Measurements from ENCODE around the gene DTNA.

The DTNA gene

DNA sequence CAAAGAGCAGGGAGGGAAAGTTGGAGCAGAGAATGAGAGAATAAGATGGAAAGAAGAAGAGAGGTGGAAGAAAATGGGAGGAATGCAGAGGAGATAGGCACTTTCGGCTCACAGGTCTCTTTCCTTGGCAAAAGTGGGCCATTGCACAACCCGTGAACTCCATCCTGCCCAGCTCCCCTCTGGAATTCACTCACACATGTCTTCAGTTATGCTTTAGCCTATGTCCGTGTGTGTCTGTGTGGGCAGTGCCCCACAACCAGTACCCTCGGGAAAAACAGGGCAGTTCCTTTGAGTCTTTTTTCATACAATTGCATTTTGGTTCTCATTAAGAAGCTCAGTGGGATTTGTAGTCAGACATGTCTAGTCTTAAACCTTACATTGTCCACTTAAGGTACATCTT lies 34.5 kb downstream of the DTNA start:
- Histone ChIP-seq H3K4me1 (ENCODE audit: insufficient read depth, low read length) (no peaks in the 10 kb centered on the region), H2AFZ (ENCODE audit: low read depth, low read length) (no peak overlapping the region), H3K27ac (ENCODE audit: low read length) (no peak overlapping the region), H3K79me2 (ENCODE audit: insufficient read depth, low read length) (no peaks in the 10 kb centered on the region), H3K27me3 (ENCODE audit: insufficient read depth, low read length, poor library complexity) (peaks cover 2% of the 10 kb centered on the region), H3K36me3 (ENCODE audit: insufficient read depth, low read length) (no peaks in the 10 kb centered on the region), H4K20me1 (ENCODE audit: insufficient read depth, low read length) (no peaks in the 10 kb centered on the region), H3K4me2 (ENCODE audit: insufficient read depth, low read length) (no peak overlapping the region), H3K9ac (ENCODE audit: low read depth, low read length) (no peak overlapping the region), H3K4me3 (ENCODE audit: low read depth in 1 of 2, low read length in 2 of 2) (no peak overlapping the region), H3K9me3 (ENCODE audit: insufficient read depth, low read length, severe bottlenecking) (no peaks in the 10 kb centered on the region)
- DNase-seq (no peak), ATAC-seq (ENCODE audit: insufficient read depth, low read depth) (no peak)
- TF ChIP-seq EZH2 (IDR thresholded peaks at IDR 0.05; ENCODE audit: borderline replicate concordance, low read depth, low read length, severe bottlenecking): no peak
- TF ChIP-seq, protein P1, sequence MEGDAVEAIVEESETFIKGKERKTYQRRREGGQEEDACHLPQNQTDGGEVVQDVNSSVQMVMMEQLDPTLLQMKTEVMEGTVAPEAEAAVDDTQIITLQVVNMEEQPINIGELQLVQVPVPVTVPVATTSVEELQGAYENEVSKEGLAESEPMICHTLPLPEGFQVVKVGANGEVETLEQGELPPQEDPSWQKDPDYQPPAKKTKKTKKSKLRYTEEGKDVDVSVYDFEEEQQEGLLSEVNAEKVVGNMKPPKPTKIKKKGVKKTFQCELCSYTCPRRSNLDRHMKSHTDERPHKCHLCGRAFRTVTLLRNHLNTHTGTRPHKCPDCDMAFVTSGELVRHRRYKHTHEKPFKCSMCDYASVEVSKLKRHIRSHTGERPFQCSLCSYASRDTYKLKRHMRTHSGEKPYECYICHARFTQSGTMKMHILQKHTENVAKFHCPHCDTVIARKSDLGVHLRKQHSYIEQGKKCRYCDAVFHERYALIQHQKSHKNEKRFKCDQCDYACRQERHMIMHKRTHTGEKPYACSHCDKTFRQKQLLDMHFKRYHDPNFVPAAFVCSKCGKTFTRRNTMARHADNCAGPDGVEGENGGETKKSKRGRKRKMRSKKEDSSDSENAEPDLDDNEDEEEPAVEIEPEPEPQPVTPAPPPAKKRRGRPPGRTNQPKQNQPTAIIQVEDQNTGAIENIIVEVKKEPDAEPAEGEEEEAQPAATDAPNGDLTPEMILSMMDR (IDR thresholded peaks at IDR 0.05; ENCODE audit: borderline replicate concordance, extremely low read depth, low read length, poor library complexity, severe bottlenecking): no peak

DNA sequence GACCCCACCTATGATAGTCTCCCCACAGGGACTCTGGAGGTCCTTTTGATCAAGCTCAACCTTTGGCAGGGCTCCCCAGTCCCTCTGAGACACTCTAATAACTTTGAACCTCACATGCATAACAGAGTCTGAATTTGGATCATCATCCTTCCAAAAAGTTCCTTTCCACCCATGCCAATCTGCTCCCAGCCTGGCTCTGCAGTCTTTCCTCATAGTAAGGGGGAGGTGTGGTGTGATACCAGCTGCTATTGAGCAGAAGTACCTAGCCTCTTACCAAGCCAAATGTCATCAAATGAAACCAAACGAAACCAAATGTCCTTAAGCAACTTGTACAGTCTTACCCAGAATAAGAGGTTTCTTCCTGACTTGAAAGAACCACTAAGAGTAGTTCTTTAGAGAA lies 36.5 kb downstream of the DTNA start:
- DNase-seq (no peak), ATAC-seq (ENCODE audit: insufficient read depth, low read depth) (no peak)
- TF ChIP-seq, protein P1 (IDR thresholded peaks at IDR 0.05; ENCODE audit: borderline replicate concordance, extremely low read depth, low read length, poor library complexity, severe bottlenecking): no peak
- no peak for TF ChIP-seq EZH2 (IDR thresholded peaks at IDR 0.05; ENCODE audit: borderline replicate concordance, low read depth, low read length, severe bottlenecking)
- Histone ChIP-seq H3K4me2 (ENCODE audit: insufficient read depth, low read length) (no peak overlapping the region), H3K4me1 (ENCODE audit: insufficient read depth, low read length) (no peaks in the 10 kb centered on the region), H2AFZ (ENCODE audit: low read depth, low read length) (no peak overlapping the region), H3K9ac (ENCODE audit: low read depth, low read length) (no peak overlapping the region), H4K20me1 (ENCODE audit: insufficient read depth, low read length) (no peaks in the 10 kb centered on the region), H3K9me3 (ENCODE audit: insufficient read depth, low read length, severe bottlenecking) (no peaks in the 10 kb centered on the region), H3K79me2 (ENCODE audit: insufficient read depth, low read length) (no peaks in the 10 kb centered on the region), H3K27ac (ENCODE audit: low read length) (no peak overlapping the region), H3K4me3 (ENCODE audit: low read depth in 1 of 2, low read length in 2 of 2) (no peak overlapping the region), H3K36me3 (ENCODE audit: insufficient read depth, low read length) (no peaks in the 10 kb centered on the region), H3K27me3 (ENCODE audit: insufficient read depth, low read length, poor library complexity) (peaks cover 6% of the 10 kb centered on the region)

DNA sequence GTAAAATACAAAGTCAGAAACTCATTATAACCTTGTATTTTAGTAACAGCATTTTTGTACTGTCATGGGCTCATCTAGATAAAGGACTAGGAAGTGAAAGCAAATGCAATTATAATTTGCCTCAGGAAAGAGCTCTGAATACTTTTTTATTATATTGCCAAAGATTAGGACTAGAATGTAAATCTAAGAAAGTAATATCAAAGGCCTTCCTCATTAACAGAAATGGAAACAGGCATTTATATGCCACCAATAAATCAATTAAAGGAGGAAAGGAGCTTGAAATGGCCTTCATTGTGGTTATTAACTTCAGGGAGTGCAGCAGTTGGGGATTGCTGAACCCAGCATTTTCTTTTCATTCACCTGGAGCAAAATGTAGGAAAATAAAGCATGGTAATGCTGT lies 39.6 kb downstream of the DTNA start:
- no peak overlapping the region for H2AFZ ChIP-seq (ENCODE audit: low read depth, low read length)
- H3K79me2 ChIP-seq (ENCODE audit: insufficient read depth, low read length): no peaks in the 10 kb centered on the region
- H3K4me1 ChIP-seq (ENCODE audit: insufficient read depth, low read length): no peaks in the 10 kb centered on the region
- no peak overlapping the region for H3K4me3 ChIP-seq (ENCODE audit: low read depth in 1 of 2, low read length in 2 of 2)
- no peak overlapping the region for H3K27ac ChIP-seq (ENCODE audit: low read length)
- ATAC-seq (ENCODE audit: insufficient read depth, low read depth) (no peak), DNase-seq (no peak)
- H3K27me3 ChIP-seq (ENCODE audit: insufficient read depth, low read length, poor library complexity): peaks cover 4% of the 10 kb centered on the region
- no peak overlapping the region for H3K4me2 ChIP-seq (ENCODE audit: insufficient read depth, low read length)
- no peaks in the 10 kb centered on the region for H4K20me1 ChIP-seq (ENCODE audit: insufficient read depth, low read length)
- no peak overlapping the region for H3K9ac ChIP-seq (ENCODE audit: low read depth, low read length)
- no peak for TF ChIP-seq EZH2 (IDR thresholded peaks at IDR 0.05; ENCODE audit: borderline replicate concordance, low read depth, low read length, severe bottlenecking)
- TF ChIP-seq, protein P1 (IDR thresholded peaks at IDR 0.05; ENCODE audit: borderline replicate concordance, extremely low read depth, low read length, poor library complexity, severe bottlenecking): no peak
- no peaks in the 10 kb centered on the region for H3K9me3 ChIP-seq (ENCODE audit: insufficient read depth, low read length, severe bottlenecking)
- no peaks in the 10 kb centered on the region for H3K36me3 ChIP-seq (ENCODE audit: insufficient read depth, low read length)

DNA sequence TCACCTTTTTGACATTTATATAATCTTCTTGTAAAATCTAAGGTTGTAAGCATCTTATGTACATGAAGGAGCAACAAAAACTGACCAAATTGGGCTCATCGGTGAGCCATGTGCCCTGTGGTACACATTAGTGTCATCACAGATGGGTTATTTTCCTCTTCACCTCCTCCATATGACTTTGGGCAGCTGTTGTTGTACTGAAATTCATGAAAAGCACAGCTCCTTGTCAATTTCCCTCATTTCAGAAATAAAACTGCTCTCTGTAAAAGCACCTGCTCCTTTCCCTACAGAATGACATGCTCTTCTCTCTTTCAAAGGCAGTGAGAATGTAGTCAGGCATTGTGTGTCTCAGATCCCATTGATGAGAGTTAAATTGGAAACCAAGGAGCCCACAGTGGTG lies 42.0 kb downstream of the DTNA start:
- no peak overlapping the region for H3K27ac ChIP-seq (ENCODE audit: low read length)
- H3K4me2 ChIP-seq (ENCODE audit: insufficient read depth, low read length): no peak overlapping the region
- no peaks in the 10 kb centered on the region for H3K79me2 ChIP-seq (ENCODE audit: insufficient read depth, low read length)
- peaks cover 4% of the 10 kb centered on the region for H3K27me3 ChIP-seq (ENCODE audit: insufficient read depth, low read length, poor library complexity)
- H2AFZ ChIP-seq (ENCODE audit: low read depth, low read length): no peak overlapping the region
- no peak overlapping the region for H3K4me3 ChIP-seq (ENCODE audit: low read depth in 1 of 2, low read length in 2 of 2)
- no peak for DNase-seq
- no peak for TF ChIP-seq EZH2 (IDR thresholded peaks at IDR 0.05; ENCODE audit: borderline replicate concordance, low read depth, low read length, severe bottlenecking)
- TF ChIP-seq, protein P1 (IDR thresholded peaks at IDR 0.05; ENCODE audit: borderline replicate concordance, extremely low read depth, low read length, poor library complexity, severe bottlenecking): no peak
- H3K9ac ChIP-seq (ENCODE audit: low read depth, low read length): no peak overlapping the region
- H3K9me3 ChIP-seq (ENCODE audit: insufficient read depth, low read length, severe bottlenecking): no peaks in the 10 kb centered on the region
- no peaks in the 10 kb centered on the region for H4K20me1 ChIP-seq (ENCODE audit: insufficient read depth, low read length)
- no peaks in the 10 kb centered on the region for H3K36me3 ChIP-seq (ENCODE audit: insufficient read depth, low read length)
- ATAC-seq (ENCODE audit: insufficient read depth, low read depth): no peak
- no peaks in the 10 kb centered on the region for H3K4me1 ChIP-seq (ENCODE audit: insufficient read depth, low read length)

All from DND-41 (cell line).